Fibroblast of lung (primary cell): ENCODE results near the gene RPS19BP1.
A peak's percentile ranks its signal among the peaks of the same experiment; 100 is the strongest.

Source experiments
- EZH2 ChIP-seq: IDR thresholded peaks from 2 replicates; pipeline ENCODE4 v1.5.1; 2012; ENCODE audit warnings: low read length, control low read depth, mild to moderate bottlenecking; ENCODE audit errors: missing control alignments
- TF ChIP-seq, protein P1 (sequence below), 2 donors: IDR thresholded peaks in 1 of 2; conservative IDR thresholded peaks in 1 of 2; 1 replicate in 1 of 2; 2 replicates in 1 of 2; pipeline ENCODE4 v1.5.1; 2011 to 2012; ENCODE audit warnings: low read length in 2 of 2, control low read depth in 1 of 2, inconsistent platforms in 1 of 2, low read depth in 1 of 2, mild to moderate bottlenecking in 1 of 2

DNA sequence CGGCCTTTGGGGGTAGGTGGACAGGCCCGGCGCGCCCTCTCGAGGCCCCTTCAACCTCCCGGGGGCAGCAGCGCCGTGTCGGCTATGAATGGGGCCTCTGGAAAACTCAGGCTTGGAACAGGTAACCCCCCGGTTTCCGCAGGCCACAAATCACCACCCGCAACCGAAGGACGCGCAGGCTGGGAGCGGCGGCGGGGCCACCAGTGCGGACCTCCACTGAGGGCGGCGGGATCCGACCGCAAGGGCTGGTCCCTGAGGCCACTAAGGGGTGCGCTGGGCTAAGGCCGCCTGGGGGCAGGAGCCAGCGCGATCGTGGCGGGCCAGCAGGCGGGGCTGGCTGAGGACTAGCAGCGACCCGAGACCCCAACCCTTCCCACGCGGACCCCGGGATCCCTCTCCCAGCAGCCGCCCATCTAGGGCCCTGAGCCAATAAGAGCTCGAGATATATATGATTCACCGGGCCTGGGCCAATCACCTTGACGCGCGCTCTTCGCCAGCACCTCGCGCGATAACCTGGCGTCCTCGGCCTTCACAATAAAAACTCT is 12.8 kb downstream of the RPS19BP1 start:
- TF ChIP-seq, protein P1, sequence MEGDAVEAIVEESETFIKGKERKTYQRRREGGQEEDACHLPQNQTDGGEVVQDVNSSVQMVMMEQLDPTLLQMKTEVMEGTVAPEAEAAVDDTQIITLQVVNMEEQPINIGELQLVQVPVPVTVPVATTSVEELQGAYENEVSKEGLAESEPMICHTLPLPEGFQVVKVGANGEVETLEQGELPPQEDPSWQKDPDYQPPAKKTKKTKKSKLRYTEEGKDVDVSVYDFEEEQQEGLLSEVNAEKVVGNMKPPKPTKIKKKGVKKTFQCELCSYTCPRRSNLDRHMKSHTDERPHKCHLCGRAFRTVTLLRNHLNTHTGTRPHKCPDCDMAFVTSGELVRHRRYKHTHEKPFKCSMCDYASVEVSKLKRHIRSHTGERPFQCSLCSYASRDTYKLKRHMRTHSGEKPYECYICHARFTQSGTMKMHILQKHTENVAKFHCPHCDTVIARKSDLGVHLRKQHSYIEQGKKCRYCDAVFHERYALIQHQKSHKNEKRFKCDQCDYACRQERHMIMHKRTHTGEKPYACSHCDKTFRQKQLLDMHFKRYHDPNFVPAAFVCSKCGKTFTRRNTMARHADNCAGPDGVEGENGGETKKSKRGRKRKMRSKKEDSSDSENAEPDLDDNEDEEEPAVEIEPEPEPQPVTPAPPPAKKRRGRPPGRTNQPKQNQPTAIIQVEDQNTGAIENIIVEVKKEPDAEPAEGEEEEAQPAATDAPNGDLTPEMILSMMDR (conservative IDR thresholded peaks at IDR 0.05 in 1 of 2, IDR thresholded peaks at IDR 0.05 in 1 of 2; ENCODE audit: low read depth in 1 of 2, low read length in 2 of 2), result peak in 1 of 2 donors; percentile 11
- no peak for TF ChIP-seq EZH2
